GM19099 (cell line): ENCODE data around the gene ITPR2.

Source experiments
- POLR2A ChIP-seq: IDR thresholded peaks from 3 replicates; pipeline ENCODE4 v1.6.1; 2011; ENCODE audit warnings: low read depth; ENCODE audit not compliant: insufficient read length; ENCODE audit errors: extremely low read depth

The ITPR2 gene

DNA sequence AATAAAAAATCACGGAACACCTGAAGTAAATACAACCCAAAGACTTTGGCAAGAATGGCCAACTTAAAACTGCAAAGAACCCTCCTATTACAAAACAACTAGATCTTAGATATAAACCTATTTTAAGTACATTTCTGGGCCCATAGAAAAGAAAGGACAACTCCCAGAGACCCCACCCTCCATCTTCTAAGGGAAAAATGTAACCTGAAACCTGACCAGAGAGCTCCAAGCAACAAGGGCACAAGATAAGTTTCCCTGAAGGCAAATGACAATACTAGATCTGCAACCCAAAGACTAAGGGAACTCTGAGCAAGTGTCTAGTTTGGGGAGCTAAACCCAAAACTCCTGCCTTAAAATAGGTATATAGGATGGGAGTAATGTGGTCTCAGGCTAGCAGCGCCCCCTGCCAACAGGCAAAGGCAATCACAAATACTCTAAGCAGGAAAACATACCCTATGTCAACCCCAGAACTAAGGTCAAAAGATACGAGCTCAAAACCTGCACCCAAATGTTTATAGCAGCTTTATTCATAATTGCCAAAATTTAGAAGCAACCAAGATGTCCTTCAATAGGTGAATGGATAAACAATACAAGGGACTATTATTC lies 218.9 kb downstream of the ITPR2 start:
- no peak for TF ChIP-seq POLR2A

DNA sequence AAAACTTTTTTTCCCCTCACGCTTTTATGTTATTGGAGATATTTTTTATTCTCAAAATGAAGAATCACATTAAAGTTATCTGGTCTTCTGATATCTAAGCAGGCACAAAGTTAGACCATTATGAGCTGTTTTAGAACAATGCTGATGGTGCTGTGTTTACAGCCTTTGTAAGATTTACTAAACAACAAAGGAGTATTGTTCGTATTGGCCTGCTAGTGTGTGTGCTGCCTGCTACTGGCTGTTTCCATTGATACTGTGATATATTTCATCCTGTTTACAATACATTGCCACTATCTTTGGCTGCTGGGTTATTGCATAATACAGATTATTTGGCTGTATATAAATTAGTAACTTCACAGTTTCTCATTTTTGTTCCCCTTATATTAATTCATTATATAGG lies 220.8 kb downstream of the ITPR2 start:
- TF ChIP-seq POLR2A: no peak

DNA sequence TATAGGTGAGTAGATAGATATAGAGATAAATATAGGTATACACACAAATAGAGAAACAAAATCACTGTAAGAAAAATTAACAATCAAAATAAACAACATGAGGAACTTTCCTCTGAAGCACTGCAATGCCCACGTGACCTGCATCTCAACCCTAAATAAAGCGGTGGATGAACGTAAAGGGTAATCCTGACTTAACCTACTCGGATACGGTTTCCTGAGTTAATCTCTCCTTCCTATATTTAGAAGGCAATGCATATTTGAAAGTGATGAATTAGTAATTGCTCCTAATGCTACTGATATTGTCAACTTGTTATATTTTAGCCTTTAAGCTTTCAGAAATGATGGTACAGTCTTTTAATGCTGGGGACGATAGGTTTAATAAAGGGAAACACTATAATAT lies 221.4 kb downstream of the ITPR2 start:
- no peak for TF ChIP-seq POLR2A

GRCh38 chr12:26610774-26611173 lies 222.2 kb downstream of the ITPR2 start:
- TF ChIP-seq POLR2A: no peak

DNA sequence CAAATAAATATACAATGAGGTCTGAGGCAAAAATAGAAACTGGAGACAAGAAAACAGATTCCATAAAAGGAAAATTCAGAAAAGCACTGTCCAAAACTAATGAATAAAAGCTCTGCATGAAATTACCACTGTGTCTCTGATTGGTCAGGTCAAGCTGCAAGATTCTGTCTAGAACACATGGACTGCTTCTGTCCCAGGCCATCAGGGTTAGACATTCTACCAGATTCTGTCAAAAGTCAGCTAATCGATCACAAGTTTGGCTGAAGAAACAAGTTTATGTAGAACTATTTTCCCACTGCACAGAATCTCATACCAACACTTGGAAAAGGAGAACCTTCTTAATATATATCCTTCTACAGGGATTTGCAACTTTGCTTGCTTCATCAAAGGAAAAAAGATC lies 223.0 kb downstream of the ITPR2 start:
- no peak for TF ChIP-seq POLR2A

DNA sequence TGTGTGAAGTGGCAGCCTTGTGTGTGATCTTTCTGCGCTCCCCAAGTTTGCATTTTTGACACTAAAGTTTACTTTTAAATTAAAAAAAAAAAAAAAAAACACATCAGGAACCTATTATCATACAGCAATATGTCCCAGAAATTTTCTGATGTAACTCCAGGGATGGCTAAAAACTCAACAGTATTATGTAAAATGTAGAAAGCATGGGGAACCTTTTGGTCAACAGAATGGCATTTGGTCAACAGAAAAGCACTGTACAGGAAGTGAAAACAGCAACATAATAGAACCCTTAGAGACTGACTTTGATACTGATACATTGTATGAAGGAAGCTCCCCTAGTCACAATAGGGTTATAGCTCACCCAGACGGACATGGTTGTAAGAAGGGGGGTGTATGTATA lies 224.3 kb downstream of the ITPR2 start:
- no peak for TF ChIP-seq POLR2A

DNA sequence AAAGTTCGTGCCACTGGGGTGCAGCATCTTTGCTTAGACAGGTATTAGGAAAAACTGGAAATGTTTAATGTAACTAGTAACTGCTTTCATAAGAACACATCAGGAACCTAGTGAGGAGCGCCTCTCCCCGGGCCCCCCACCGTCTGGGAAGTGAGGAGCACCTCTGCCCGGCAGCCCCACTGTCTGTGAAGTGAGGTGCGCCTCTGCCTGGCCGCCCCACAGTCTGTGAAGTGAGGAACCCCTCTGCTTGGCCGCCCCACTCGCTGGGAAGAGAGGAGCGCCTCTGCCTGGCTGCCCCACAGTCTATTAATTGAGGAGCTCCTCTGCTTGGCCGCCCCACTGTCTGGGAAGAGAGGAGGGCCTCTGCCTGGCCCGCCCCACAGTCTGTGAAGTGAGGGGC lies 224.7 kb downstream of the ITPR2 start:
- TF ChIP-seq POLR2A: no peak

DNA sequence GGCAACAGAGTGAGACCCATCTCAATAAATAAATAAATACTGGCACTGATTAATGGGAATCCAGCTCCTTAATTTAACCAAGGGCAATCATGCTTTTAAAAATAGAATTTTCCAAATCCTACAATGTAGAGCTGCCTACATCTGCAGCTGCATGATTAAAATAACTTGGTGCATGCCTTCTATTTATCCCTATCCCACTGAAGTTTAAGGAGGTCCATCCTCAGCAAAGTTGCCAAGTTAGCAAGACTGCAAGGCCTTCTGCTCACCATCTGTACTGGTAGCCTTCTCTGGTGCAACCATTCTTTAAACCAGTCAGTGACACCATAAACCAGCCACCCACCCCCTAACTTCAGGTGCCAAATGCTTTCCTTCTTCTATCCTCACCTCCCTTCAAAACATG lies 226.1 kb downstream of the ITPR2 start:
- no peak for TF ChIP-seq POLR2A

GRCh38 chr12:26599096-26599695 lies 233.8 kb downstream of the ITPR2 start:
- no peak for TF ChIP-seq POLR2A

GRCh38 chr12:26595806-26596205 lies 237.2 kb downstream of the ITPR2 start:
- no peak for TF ChIP-seq POLR2A

- TF ChIP-seq POLR2A: no peak
Measured at GRCh38 chr12:26580619-26581018, 252.4 kb downstream of the ITPR2 start.

DNA sequence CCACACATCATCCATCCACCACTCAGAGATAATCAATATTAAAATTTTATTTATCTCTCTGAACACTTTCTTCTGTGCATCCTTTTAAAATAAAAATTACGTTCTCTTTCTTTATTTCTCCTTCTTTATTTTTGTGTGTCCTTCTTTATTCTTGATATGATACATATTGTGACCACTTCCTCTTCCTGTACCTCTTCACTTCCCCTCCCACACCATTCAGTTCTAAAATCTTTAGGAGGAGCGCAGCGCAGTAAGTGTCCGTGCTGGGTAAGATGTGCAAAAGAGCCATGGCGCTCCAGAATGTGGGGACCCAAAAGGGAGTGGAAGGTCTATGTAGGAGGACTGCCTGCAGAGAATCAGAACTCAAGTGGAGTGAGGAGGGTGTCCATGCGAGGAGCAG lies 256.7 kb downstream of the ITPR2 start:
- no peak for TF ChIP-seq POLR2A

DNA sequence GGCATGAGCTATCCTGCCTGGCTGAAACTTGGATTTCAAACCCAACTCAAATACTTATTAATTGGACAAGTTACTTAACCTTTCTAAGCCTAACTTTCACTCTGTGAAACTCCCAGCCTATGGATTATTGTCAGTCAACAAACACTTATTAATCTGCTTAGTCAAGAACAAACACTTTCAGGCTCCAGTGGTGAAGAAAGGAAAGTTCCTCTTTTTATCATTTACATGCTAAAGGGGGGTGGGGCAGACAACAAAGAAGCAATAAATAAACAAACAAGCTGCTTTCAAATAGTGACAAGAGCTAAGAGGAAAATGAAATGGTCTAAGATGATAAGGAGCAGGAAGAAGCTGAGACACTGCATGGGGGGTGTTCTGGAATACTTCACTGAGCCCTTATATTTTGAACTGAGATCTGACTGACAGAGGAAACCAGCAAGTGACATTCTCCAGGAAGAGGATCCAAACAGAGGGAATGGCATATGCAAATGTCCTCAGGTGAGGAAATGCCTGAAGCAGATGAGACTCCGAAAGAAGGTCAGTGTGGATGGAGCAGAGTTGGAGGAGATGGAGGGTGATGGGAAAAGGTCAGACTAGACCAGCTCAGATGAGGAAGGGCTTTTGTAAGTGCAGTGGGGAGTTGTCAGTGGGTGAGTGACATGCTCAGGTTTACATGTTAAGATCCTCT lies 259.6 kb downstream of the ITPR2 start:
- no peak for TF ChIP-seq POLR2A

DNA sequence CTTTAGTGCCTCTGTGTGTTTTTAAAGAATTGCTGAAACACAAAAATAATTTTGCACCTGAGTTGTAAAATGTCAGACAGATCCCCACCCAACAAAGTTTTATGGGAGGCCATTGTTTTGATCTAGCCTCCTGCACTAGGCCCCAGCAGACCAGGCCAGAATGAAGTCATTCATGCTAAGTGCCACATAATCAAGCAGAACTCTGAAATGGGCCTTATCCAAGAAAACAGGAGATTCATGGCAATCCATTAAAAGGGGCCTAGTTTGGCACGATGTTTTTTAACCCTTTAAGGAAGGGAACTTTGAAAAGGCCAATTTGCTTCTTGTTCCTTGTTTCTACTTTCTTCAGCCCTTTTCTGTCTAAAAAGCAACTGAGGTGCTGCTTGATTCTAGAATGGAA lies 260.9 kb downstream of the ITPR2 start:
- TF ChIP-seq POLR2A: no peak

GRCh38 chr12:26571560-26571959 lies 261.4 kb downstream of the ITPR2 start:
- no peak for TF ChIP-seq POLR2A

- no peak for TF ChIP-seq POLR2A
Measured at GRCh38 chr12:26567126-26567525, 265.9 kb downstream of the ITPR2 start.
